Bone marrow (tissue), 2 donors: ENCODE data around the gene DDX50.
"Not testable (repeated sequence)": the region's sequence is repeated elsewhere in the genome, so short reads cannot be mapped to it uniquely, and the experiment has no call there.

ENCODE experiments used
- DNase-seq, 2 donors: peaks; one replicate each; lab custom pipeline; 2025; lab: John Stamatoyannopoulos, UW

Gene DDX50

GRCh38 chr10:68901105-68901927, at the start of gene DDX50:
Gene DDX50 (plus strand): TSS chr10:68901315. CDS start chr10:68901385, 70 bp downstream.
- peak; percentile 92 to 96 for DNase-seq

- DNase-seq, result no peak
Measured at GRCh38 chr10:68856352-68856751, 44.8 kb upstream of the DDX50 start.

- no peak for DNase-seq
Measured at GRCh38 chr10:68857005-68857404, 44.1 kb upstream of the DDX50 start.

GRCh38 chr10:68861253-68861652, 39.9 kb upstream of the DDX50 start:
- DNase-seq, result no peak

- DNase-seq, result no peak
Measured at GRCh38 chr10:68864611-68865010, 36.5 kb upstream of the DDX50 start.

GRCh38 chr10:68868173-68868572, 32.9 kb upstream of the DDX50 start:
- DNase-seq, result not testable (repeated sequence)

- DNase-seq, result no peak
Measured at GRCh38 chr10:68869623-68870022, 31.5 kb upstream of the DDX50 start.

GRCh38 chr10:68870061-68870460, 31.1 kb upstream of the DDX50 start:
- no peak for DNase-seq

- DNase-seq, result no peak
Measured at GRCh38 chr10:68870545-68871104, 30.5 kb upstream of the DDX50 start.

GRCh38 chr10:68871105-68871711, 29.9 kb upstream of the DDX50 start:
- DNase-seq, result no peak

- no peak for DNase-seq
Measured at GRCh38 chr10:68871731-68872342, 29.3 kb upstream of the DDX50 start.

- DNase-seq, result no peak
Measured at GRCh38 chr10:68876246-68877138, 24.6 kb upstream of the DDX50 start.

GRCh38 chr10:68877482-68878110, 23.5 kb upstream of the DDX50 start:
- DNase-seq, result no peak

GRCh38 chr10:68878496-68878895, 22.6 kb upstream of the DDX50 start:
- no peak for DNase-seq

GRCh38 chr10:68879628-68880027, 21.5 kb upstream of the DDX50 start:
- no peak for DNase-seq

GRCh38 chr10:68880181-68880580, 20.9 kb upstream of the DDX50 start:
- DNase-seq, result no peak

- no peak for DNase-seq
Measured at GRCh38 chr10:68895041-68895440, 6.1 kb upstream of the DDX50 start.

- peak in 1 of 2 donors; percentile 58 for DNase-seq
Measured at GRCh38 chr10:68897336-68897741, 3.8 kb upstream of the DDX50 start.

- no peak for DNase-seq
Measured at GRCh38 chr10:68899186-68899745, 1.8 kb upstream of the DDX50 start.

- DNase-seq, result peak; percentile 50 to 92
Measured at GRCh38 chr10:68900427-68901104, 549 bp upstream of the DDX50 start.
